Kidney tubule cell (primary cell): ENCODE results near the gene ADGRG3.
"Not testable (repeated sequence)": the region's sequence is repeated elsewhere in the genome, so short reads cannot be mapped to it uniquely, and the experiment has no call there.

Experiments
- DNase-seq: peaks from one replicate; pipeline ENCODE4 v3.0.0-alpha.2; 2018; ENCODE audit warnings: low spot score

The ADGRG3 gene

DNA sequence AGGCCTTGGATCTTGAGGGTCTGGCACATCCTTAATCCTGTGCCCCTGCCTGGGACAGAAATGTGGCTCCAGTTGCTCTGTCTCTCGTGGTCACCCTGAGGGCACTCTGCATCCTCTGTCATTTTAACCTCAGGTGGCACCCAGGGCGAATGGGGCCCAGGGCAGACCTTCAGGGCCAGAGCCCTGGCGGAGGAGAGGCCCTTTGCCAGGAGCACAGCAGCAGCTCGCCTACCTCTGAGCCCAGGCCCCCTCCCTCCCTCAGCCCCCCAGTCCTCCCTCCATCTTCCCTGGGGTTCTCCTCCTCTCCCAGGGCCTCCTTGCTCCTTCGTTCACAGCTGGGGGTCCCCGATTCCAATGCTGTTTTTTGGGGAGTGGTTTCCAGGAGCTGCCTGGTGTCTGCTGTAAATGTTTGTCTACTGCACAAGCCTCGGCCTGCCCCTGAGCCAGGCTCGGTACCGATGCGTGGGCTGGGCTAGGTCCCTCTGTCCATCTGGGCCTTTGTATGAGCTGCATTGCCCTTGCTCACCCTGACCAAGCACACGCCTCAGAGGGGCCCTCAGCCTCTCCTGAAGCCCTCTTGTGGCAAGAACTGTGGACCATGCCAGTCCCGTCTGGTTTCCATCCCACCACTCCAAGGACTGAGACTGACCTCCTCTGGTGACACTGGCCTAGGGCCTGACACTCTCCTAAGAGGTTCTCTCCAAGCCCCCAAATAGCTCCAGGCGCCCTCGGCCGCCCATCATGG lies 4.0 kb upstream of the ADGRG3 start:
- DNase-seq = no peak

DNA sequence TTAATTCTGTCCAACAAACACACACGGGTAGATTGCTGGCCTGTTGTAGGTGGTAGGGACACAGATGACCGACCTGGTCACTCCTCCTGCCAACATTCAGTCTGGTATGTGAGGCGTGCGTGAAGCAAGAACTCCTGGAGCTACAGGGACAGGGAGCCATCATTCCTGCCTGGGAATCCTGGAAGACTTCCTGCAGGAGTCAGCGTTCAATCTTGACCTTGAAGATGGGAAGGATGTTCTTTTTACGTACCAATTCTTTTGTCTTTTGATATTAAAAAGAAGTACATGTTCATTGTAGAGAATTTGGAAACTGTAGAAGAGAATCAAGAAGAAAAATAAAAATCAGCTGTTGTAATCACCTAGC lies 3.5 kb upstream of the ADGRG3 start:
- DNase-seq = no peak

DNA sequence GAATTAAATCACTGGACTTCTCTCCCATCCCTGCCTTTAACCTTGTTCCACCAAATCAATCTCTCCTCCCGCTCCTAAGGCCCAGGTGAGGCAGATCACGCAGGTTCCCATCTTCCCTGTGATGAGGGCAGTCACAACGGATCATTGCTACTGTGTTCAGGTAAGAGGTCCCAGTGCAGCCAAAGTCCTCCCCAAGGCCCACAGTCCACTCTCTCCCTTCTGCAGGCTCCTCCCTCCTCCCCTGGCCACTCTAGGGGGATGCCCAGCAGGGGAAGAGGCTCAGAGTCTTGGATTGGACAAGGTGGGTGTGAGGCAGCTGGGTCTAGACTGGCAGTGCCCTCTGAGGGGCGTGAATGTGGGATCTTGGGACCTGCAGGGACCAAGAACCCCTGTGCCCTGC lies 2.6 kb upstream of the ADGRG3 start:
- no peak for DNase-seq

DNA sequence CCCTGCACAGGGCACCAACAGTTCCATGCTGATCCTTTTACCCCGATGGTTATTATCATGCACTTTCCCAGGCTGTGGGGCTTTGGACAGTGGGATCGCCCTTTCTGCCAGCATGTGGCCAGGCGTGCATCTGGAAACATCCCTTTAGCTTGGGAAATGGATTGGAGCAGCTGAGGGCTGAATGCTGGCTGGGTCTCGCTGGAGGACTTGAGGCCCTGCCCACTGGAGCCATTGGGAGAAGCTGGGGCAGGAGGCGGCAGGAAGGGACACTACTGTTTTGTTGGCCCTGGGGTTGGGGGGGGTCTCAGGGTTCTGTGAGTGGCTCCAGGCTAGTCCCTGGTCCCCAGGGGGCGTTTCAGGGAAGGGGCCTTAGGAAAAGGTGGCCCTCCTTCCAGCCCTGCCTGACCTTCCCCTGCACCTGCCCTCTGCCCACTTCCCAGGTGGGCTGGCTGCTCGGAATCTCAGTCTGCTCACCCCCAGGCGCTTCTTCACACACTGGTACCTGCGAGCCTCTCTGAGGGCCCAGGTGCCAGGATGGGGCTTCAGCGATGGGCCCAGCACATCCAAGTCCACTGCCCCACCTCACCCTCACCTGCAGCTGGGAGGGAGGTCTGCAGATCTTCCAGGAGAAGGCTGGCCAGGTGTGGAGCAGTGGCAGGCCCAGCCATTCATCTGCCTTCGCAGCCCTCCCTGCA lies 1.6 kb upstream of the ADGRG3 start:
- no peak for DNase-seq

DNA sequence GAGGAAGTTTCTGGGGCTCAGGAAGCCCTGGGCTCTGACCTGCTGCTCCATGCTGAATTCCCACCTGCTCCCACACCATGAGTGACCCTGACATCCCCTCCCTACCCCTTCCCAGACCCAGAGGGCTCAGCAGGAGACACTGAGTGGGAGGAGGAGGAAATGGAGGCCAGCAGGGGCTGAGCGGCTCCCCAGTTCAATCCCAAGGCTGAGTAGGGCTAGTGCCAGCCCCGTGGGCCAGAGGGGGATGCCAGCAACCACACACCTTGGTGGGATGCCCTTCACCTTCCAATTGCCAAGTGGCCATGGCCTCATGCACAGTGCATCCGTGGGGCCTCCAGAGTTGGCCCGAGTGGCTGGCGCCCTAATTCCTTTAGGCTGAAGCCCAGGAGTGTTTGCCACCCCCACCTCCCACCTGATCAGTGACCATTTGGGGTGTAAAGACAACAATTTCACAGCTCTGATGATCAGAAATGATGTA lies 1.0 kb upstream of the ADGRG3 start:
- no peak for DNase-seq

DNA sequence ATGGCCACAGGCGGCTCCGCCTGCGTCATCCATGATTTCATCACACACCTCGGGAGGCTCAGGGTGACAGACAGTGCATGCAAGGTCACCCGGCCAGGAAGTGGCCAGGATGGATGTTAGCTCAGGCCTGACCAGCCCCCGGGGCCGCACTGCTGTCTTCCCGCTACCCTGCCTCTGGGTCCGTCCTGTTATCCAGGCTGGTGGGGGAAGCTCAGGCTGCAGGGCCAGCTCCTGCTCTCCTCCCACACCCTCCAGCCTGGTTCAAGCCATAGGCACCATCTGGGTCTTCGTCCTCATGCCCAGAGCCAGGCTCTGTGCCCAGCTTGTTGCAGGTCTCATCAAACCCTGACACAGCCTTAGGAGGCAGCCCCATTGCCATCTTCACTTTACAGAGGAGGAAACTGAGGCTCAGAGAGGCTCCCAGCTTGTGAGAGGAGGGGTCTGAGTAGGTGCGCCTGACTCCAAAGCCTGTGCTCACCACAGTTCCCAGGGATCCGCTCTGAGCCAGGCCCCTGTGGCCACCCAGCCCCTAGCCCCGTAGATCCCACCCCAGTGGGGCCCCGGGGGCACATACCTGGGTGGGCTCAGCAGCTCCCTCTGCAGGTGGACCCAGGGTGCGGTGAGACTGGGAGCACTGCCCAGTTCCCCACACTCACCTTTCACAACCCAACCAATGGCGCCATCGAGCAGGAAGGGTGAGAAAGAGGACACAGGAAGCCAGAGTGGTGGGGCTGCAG lies 412 bp upstream of the ADGRG3 start:
- DNase-seq = peak; percentile 58

DNA sequence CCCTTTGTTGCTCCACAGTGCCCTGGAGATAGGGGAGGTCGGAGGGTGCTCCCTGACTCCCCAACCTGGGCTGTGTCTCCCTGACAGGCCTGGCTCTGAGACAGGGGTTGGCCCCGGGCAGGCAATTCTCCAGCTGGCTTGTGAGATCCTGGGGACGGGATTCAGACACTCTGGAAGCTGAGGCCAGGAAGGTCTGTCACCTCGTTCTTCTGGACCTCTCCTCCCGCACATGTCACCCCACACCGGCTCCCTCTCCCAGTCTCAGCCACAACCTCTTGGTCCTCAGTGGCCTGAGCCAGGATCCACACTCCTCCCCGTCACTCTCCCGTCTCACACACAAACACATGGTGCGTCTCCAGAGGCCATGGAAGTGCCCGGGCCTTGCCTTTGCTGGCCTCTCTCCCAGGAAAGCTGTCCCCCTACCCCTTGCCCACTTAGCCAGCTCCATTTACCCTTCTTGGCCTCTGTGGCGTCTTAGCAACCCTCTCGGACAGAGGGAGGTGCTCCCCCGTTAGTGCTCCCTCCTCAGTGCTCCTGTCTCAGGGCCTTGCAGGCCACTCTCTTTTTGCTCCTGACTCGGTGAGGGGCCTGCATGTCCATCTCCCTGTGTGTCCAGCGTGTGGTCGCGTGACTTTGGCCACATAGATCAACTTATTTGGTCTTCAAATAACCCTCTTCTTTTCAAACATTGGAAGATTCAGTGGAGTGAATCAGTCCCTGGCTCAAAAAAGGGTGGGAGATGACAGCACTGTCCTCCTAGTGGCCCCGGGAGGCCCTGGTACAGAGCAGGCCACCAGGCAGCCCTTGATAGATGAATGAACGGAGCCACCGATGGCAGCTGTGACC lies 747 bp downstream of the ADGRG3 start:
- no peak for DNase-seq

DNA sequence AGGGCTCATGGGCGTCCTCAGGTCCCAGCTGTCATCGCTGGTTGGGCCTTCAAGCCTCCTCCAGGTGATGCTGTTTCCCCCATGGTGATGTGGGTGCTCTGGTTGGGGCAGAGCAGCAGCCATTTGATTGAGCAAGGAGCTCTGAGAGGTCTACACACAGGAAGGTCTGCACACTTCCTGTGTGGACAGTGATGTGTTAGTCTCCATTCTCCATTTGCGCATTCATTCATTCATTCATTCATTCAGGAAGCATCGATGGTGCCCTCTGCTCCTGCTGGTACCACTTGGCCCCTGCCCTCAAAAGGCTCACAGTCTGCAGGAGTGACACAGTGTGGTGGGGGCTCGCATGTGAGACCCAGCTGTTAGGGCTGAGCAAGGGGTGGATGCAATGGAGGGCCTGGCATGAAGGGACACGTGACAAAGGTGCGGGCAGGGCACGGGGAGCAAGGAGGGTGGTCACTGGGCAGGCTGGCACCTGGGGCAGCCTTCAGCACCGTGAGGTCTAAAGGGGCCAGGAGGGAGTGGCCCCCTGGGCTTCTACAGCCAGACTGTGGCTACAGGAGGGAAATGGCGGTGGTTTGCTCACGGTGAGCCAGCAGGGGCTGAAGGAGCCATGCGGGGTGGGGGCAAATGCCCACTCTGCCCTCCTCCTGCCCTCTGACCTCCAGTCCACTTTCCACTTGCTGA lies 1.5 kb downstream of the ADGRG3 start:
- DNase-seq = no peak

DNA sequence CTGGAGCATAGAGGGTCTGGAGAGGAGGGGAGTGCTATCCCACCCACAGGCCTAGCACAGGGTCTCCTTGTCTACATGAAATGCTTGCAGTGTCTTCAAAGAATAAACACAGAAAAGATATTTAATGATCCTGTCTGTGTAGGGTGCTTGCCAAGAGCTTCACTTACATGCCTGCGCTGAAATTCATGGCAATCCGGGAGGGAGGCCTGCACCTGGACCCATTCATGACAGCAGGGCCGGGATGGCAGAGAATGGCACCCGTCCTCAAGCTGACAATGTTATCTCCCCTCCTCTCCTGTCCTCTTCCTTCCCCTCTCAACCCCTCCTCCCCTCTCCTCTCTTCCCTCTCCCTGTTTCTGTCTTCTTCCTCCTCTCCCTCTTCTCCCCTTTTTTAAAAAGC lies 2.1 kb downstream of the ADGRG3 start:
- DNase-seq = no peak

DNA sequence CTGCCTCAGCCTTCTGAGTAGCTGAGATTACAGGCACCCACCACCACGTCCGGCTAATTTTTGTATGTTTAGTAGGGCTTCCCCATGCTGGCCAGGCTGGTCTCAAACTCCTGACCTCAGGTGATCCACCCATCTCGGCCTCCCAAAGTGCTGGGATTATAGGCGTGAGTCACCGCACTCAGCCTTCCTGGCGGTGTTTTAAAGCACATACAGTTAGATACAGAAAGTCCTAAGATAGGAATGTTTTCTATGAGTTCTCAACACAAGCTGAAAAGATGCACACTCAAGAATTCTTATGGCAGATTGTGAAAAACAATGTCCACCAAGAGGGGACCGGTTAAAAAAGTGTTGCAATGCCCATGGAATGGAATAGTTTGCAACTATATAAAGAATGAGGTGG lies 3.3 kb downstream of the ADGRG3 start:
- DNase-seq = not testable (repeated sequence)

DNA sequence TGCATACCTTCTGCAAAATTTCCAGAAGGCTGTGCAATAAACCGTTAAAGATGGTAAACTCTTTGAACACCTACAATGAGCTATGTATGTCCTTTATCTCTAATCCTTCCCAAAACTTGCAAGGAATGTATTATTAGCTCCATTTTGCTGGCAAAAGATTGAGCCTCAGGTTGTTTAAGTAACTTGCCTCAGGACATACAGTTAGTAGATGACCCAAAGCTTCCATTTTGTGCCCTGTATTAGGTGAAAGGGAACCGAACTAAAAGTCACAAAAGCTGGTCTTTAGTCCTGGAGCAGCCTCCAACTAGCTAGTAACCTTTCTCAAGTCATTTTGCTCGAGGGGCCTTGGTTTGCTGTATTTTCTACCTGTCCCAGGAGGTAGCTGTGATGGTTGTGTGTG lies 4.3 kb downstream of the ADGRG3 start:
- DNase-seq = no peak

DNA sequence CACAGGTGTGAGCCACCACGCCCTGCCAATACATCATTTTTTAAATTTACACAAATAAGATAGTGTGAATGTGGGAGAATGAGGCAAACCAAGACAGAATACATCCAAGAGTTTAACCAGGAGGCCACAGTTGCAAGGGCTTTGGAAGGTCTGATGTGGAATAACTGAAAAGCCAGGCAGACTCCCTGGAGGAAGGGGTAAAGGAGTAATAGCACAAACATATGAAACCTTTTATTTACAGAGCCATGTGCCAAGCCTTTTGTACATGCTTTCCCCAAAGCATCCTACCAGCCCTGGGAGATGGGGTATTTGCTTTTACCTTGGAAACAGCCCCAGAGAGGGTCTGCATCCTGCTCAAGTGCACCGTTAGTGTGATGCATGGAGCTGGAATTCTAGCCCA lies 4.7 kb downstream of the ADGRG3 start:
- no peak for DNase-seq

DNA sequence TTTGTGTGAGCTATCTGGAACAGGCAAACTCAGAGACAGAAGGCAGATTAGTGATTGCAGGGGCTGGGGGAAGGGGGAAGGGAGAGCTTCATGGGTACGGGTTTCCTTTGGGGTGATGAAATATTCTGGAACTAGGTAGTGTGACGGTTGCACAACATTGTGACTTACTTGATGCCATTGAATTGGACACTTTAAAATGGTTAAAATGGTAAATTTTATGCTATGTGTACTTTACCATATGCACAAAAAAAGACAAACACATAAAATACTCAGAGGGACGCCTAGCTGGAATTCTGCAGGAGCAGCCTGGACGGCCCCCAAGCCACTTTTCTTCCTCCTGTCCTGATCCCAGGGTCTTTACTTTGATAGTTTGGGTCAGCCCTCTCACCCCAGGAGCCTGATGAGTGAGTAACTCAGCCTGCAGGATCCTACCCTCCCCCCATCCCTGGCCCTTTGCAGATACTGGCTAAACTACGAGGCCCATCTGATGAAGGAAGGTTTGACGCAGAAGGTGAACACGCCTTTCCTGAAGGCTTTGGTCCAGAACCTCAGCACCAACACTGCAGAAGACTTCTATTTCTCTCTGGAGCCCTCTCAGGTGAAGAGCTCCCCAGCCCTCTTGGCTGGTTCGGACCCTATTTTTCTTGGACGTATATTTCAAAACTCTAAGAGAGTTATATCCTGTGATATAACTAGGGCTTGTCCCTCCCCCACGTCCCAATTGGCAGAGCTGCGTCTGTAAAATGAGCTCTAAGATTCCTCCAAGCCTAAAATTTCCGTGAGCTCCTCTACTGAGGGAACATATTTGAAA lies 7.8 kb downstream of the ADGRG3 start:
- no peak for DNase-seq

DNA sequence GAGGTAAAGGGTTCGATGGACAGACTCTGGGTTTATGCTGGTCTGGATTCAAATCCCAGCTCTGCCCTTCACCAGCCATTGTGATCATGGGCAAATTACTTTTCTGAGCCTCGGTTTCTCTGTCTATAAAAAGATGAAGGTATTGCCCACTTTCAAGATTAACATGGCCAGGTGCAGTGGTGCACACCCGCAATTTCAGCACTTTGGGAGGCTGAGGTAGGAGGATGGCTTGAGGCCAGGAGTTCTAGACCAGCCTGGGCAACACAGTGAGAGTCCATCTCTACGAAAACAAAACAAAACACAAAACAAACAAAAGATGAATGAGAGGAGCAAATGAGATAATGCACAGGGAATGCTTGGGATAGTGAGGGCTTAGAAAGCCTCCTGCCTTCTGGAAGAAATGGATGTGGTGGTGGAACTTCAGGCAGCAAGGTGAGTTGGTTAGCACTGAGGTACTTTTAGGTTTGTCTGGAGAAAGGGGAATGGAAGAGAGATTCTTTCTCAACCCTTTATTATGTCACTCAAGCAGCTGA lies 8.5 kb downstream of the ADGRG3 start:
- DNase-seq = no peak

DNA sequence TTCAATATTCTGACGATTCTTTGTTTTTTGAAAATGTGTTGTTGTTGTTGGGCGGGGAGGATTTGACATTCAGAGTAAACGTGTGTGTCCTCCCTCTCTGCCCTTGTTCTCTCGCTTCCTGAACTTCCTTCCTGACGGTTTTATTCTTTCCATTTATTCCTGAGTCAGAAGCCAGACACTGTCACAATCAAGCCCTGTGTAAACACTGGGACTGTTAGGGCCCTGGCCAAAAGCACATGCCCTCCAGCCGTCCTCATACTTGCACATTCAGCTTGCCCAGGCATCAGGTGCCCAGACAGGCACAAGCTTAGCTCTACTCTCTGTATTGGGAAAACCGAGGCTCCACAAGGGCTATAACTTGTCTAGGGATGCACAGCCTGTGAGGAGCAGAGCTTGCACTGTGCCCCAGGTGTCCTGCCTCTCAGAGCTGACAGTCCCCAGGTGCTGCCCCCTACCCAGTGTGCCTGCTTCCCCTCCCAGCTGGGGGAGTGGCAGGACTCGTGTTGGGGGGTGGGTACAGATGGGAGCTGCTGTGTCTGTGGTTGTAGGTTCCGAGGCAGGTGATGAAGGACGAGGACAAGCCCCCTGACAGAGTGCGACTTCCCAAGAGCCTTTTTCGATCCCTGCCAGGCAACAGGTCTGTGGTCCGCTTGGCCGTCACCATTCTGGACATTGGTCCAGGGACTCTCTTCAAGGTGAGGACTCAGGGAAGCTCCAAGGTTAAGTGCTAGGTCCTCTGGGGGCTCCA lies 9.7 kb downstream of the ADGRG3 start:
- DNase-seq = no peak

DNA sequence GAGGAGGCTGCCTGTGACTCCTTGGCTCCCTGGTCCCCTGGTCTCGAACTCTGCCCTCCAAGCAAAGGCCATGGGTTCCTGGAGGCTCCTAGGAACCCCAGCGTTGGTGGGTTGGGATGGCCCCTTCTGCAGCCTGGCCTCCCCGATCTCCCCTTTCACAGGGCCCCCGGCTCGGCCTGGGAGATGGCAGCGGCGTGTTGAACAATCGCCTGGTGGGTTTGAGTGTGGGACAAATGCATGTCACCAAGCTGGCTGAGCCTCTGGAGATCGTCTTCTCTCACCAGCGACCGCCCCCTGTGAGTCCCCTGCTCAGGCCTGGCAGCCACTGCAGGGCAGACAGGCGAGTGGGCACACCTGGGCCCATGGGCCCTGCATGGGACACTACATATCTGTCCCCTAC lies 10.9 kb downstream of the ADGRG3 start:
- DNase-seq = no peak

DNA sequence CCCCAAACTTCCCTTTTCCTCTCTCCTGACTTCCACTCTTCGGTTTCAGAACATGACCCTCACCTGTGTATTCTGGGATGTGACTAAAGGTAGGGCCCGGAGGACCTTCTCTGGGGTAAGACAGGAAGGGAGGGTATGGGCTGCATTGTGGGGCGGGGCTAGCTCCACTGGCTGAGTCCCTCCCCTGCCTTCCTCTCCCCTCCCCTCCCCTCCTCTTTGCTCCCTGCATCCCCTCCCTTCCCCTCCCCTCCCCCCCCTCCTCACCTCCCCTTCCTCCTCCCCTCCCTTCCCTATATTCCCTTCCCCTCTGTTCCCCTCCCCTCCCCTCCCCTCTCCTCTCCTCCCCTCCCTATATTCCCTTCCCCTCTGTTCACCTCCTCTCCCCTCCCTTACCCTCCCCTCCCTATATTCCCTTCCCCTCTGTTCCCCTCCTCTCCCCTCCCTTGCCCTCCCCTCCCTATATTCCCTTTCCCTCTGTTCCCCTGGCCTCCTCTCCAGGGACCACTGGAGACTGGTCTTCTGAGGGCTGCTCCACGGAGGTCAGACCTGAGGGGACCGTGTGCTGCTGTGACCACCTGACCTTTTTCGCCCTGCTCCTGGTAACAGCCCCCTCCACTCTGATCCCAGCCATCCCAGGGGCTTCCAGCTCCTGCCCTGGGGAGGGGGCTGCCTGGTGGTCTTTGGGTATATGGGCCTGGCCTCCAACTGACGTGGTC lies 11.8 kb downstream of the ADGRG3 start:
- no peak for DNase-seq

DNA sequence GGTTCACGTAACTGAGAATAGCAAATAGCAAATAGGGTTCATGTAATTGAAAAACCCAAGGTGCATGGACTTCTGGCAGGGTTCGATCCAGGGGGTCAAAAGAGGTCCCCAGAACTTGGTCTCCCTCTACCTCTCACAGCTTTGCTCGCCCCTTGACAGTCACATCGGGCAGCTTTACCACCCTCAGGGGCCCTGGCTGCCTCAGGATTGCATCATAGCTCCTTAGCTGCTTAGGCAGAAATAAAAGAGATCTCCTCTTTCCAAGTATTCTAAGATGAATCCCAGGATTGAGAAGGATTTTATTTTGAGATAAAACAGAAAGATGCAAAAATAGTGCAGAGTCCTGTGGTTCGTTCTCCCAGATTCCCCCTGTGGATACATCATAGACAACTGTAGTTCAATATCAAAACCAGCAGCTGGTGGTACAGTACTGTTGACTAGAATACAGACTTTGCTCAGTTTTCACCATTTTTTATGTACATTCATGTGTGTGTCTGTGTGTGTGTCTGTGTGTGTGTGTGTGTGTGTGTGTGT lies 12.8 kb downstream of the ADGRG3 start:
- DNase-seq = no peak
